ENCODE measurements around the gene GLYR1. TPM values are rescaled to one million over a fixed set of nuclear protein-coding genes. Genes with fewer than 3 reads are reported as not detected.

Gene GLYR1
- total and polyA plus RNA-seq, 9 of the 15 experiments (the other 6 are each of a cell fraction or from before 2014, with no cell fraction given) = 6.7 to 99.2 (median 60.2) TPM

DNA sequence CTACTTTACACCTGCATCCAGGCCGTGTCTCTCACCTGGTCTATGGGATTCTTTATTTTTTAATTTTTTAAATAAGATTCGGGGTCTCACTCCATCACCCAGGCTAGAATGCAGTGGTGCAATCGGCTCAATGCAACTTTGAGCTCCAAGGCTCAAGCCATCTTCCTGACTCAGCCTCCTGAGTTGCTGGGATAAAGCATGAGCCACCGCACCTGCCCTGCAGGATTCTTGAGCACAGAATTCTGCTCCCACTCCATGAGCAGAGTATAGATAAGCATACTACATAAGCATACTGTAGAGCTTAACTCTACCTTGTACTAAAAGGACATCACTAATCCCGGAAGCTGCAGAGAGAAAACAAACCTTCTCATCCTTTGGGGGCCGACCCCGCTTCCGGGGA is 15.5 kb downstream of the GLYR1 start:
- WGBS (ENCODE audit: insufficient coverage, low coverage, missing lambda C conversion rate) = 91% methylated on average over 8 of the region's 8 CpGs
- no peaks in the 10 kb centered on the region for H3K9me1 ChIP-seq (ENCODE audit: control insufficient read depth, insufficient read depth, low read length)
- H3K79me2 ChIP-seq (ENCODE audit: control insufficient read depth, insufficient read depth, low read length) = peaks cover 27% of the 10 kb centered on the region
- no peak overlapping the region for H3K9ac ChIP-seq (ENCODE audit: insufficient read depth in 1 of 2, low read depth in 2 of 2, low read length in 2 of 2)
- H3K4me2 ChIP-seq (ENCODE audit: insufficient read depth, low read length) = no peak overlapping the region
- no peak overlapping the region for H3K4me3 ChIP-seq
- no TSS peak for BruUV-seq (replicated peaks)
- CTCF ChIA-PET (ENCODE audit: low intra/inter-chr PET ratio) = no interaction called here
- peaks cover 90% of the 10 kb centered on the region for H3K36me3 ChIP-seq (ENCODE audit: control insufficient read depth, insufficient read depth, low read length)
- H3K27ac ChIP-seq (ENCODE audit: extremely low read depth, low read depth, low read length) = no peak overlapping the region
- no peaks in the 10 kb centered on the region for H3K9me3 ChIP-seq (replicated peaks; ENCODE audit: control insufficient read depth, insufficient read depth, low read depth, low read length)
- DNase-seq (ENCODE audit: extremely low read depth in 1 of 4, low spot score in 3 of 4) (no peak), ATAC-seq (no peak), FAIRE-seq (no peak)
- peaks cover 7 to 11% of the 10 kb centered on the region in 2 experiments; a peak in 4 of 5 replicates for H3K4me1 ChIP-seq (replicated peaks in 1 of 2; ENCODE audit: control insufficient read depth in 2 of 2, insufficient read depth in 2 of 2, low read length in 2 of 2)
- peaks cover 8% of the 10 kb centered on the region for H4K20me1 ChIP-seq (replicated peaks; ENCODE audit: control insufficient read depth, insufficient read depth, low read length)
- TF ChIP-seq PHB (CRISPR knock-in tag; IDR thresholded peaks at IDR 0.05) (no peak), PHF20 (IDR thresholded peaks at IDR 0.05; ENCODE audit: partially characterized antibody) (no peak), ZNF41 (CRISPR knock-in tag; conservative IDR thresholded peaks at IDR 0.05) (no peak), CTCFL (IDR thresholded peaks at IDR 0.05; ENCODE audit: borderline replicate concordance, insufficient read depth, low read depth, low read length, poor library complexity, severe bottlenecking) (no peak)
- no peaks in the 10 kb centered on the region for H3K27me3 ChIP-seq (ENCODE audit: control insufficient read depth in 2 of 2, insufficient read depth in 2 of 2, low read length in 2 of 2)
- intact Hi-C loops (cut with micrococcal nuclease) (no loop called here), in situ Hi-C loops (cut with MboI) (no loop called here)
- POLR2A ChIA-PET = no interaction called here
- H2AFZ ChIP-seq (ENCODE audit: low read depth, low read length) = no peak overlapping the region

Data from K562 (cell line).